Smooth muscle cell (in vitro differentiated cells): ENCODE data around the gene CDH13. TPM values are rescaled to one million over a fixed set of nuclear protein-coding genes. Genes with fewer than 3 reads are reported as not detected.
"Not testable (repeated sequence)": the region's sequence is repeated elsewhere in the genome, so short reads cannot be mapped to it uniquely, and the experiment has no call there.

Source experiments
- DNase-seq: peaks from one replicate; lab custom pipeline; 2025; ENCODE audit not compliant: unreplicated experiment; lab: John Stamatoyannopoulos, UW
- H2AFZ ChIP-seq: fragments of 200-600 bp; sonication (generic); 2 replicates; pipeline ENCODE4 v1.6.0; 2016; ENCODE audit warnings: antibody characterized with exemption, low read depth, mild to moderate bottlenecking
- H3F3A ChIP-seq: fragments of 200-600 bp; sonication (generic); 2 replicates; pipeline ENCODE4 v1.6.0; 2017; ENCODE audit warnings: antibody characterized with exemption, low read depth
- H3K27ac ChIP-seq: fragments of 200-600 bp; sonication (generic); 2 replicates; pipeline ENCODE4 v1.5.1; 2016; ENCODE audit warnings: low read depth, mild to moderate bottlenecking
- H3K27me3 ChIP-seq: fragments of 200-600 bp; sonication (generic); 2 replicates; pipeline ENCODE4 v1.6.1; 2016; ENCODE audit warnings: low read depth, mild to moderate bottlenecking
- H3K36me3 ChIP-seq: fragments of 200-600 bp; sonication (generic); 2 replicates; pipeline ENCODE4 v1.5.1; 2016; ENCODE audit warnings: low read depth
- H3K4me1 ChIP-seq: fragments of 200-600 bp; sonication (generic); 2 replicates; pipeline ENCODE4 v1.5.1; 2016; ENCODE audit warnings: low read depth
- H3K4me2 ChIP-seq: fragments of 200-600 bp; sonication (generic); 2 replicates; pipeline ENCODE4 v1.6.0; 2016; ENCODE audit warnings: mild to moderate bottlenecking
- H3K4me3 ChIP-seq: fragments of 200-600 bp; sonication (generic); 2 replicates; pipeline ENCODE4 v1.5.1; 2016; ENCODE audit warnings: mild to moderate bottlenecking
- H3K79me2 ChIP-seq: fragments of 200-600 bp; sonication (generic); 2 replicates; pipeline ENCODE4 v1.6.0; 2016; ENCODE audit warnings: low read depth, mild to moderate bottlenecking
- H3K9ac ChIP-seq: fragments of 200-600 bp; sonication (generic); 2 replicates; pipeline ENCODE4 v1.6.0; 2016; ENCODE audit warnings: low read depth
- H3K9me3 ChIP-seq: fragments of 200-600 bp; sonication (generic); replicated peaks from 2 replicates; pipeline ENCODE4 v1.5.1; 2016; ENCODE audit warnings: low read depth
- H4K20me1 ChIP-seq: fragments of 200-600 bp; sonication (generic); 2 replicates; pipeline ENCODE4 v1.6.0; 2016; ENCODE audit warnings: low read depth
- WGBS: methylation state at CpG from one replicate; pipeline ENCODE4 v1.1.7; 2016; ENCODE audit warnings: low lambda C conversion rate; 5-methylcytosine and 5-hydroxymethylcytosine counted together
- polyA plus RNA-seq: library from polyadenylated mRNA; unstranded; fragments of >200 nt; fragmentation: Nextera tagmentation; extraction: Ambion mirVana; gene quantifications from 2 replicates; pipeline ENCODE4 v1.2.1, GENCODE V29; 2016
- total RNA-seq: library from RNA; depleted of rRNA; stranded (reverse); fragments of >200 nt; gene quantifications from 2 replicates; pipeline ENCODE4 v1.2.3, GENCODE V29; 2014
- TF ChIP-seq, protein P1 (sequence below): fragments of 200-600 bp; sonication (generic); IDR thresholded peaks from 2 replicates; pipeline ENCODE4 v1.5.1; 2017; ENCODE audit warnings: borderline replicate concordance, mild to moderate bottlenecking, antibody characterized with exemption; ENCODE audit not compliant: insufficient read depth, poor library complexity, severe bottlenecking

The CDH13 gene
- total and polyA plus RNA-seq, 2 experiments from 2014 or later, result 12.1 to 32.2 TPM

- no peak overlapping the region for H3K9ac ChIP-seq
- 66% methylated on average over 10 of the region's 10 CpGs for WGBS
- DNase-seq, result no peak
- H3K79me2 ChIP-seq, result no peaks in the 10 kb centered on the region
- no peaks in the 10 kb centered on the region for H3K27me3 ChIP-seq
- no peak overlapping the region for H2AFZ ChIP-seq
- no peak overlapping the region for H3K27ac ChIP-seq
- H4K20me1 ChIP-seq, result no peaks in the 10 kb centered on the region
- H3K9me3 ChIP-seq, result no peaks in the 10 kb centered on the region
- TF ChIP-seq, protein P1, sequence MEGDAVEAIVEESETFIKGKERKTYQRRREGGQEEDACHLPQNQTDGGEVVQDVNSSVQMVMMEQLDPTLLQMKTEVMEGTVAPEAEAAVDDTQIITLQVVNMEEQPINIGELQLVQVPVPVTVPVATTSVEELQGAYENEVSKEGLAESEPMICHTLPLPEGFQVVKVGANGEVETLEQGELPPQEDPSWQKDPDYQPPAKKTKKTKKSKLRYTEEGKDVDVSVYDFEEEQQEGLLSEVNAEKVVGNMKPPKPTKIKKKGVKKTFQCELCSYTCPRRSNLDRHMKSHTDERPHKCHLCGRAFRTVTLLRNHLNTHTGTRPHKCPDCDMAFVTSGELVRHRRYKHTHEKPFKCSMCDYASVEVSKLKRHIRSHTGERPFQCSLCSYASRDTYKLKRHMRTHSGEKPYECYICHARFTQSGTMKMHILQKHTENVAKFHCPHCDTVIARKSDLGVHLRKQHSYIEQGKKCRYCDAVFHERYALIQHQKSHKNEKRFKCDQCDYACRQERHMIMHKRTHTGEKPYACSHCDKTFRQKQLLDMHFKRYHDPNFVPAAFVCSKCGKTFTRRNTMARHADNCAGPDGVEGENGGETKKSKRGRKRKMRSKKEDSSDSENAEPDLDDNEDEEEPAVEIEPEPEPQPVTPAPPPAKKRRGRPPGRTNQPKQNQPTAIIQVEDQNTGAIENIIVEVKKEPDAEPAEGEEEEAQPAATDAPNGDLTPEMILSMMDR, result no peak
- no peaks in the 10 kb centered on the region for H3F3A ChIP-seq
- no peaks in the 10 kb centered on the region for H3K36me3 ChIP-seq
- no peaks in the 10 kb centered on the region for H3K4me1 ChIP-seq
- no peak overlapping the region for H3K4me2 ChIP-seq
- no peak overlapping the region for H3K4me3 ChIP-seq
Measured at GRCh38 chr16:82924075-82924854, 297.5 kb downstream of the CDH13 start.

GRCh38 chr16:82926500-82926899 lies 299.7 kb downstream of the CDH13 start:
- H3K4me2 ChIP-seq, result no peak overlapping the region
- no peak overlapping the region for H3K9ac ChIP-seq
- no peaks in the 10 kb centered on the region for H4K20me1 ChIP-seq
- H2AFZ ChIP-seq, result no peak overlapping the region
- H3K36me3 ChIP-seq, result no peaks in the 10 kb centered on the region
- H3K27me3 ChIP-seq, result no peaks in the 10 kb centered on the region
- TF ChIP-seq, protein P1, result no peak
- no peak overlapping the region for H3K4me3 ChIP-seq
- 86% methylated on average over 2 of the region's 2 CpGs for WGBS
- no peaks in the 10 kb centered on the region for H3K4me1 ChIP-seq
- no peaks in the 10 kb centered on the region for H3K79me2 ChIP-seq
- no peak for DNase-seq
- H3K27ac ChIP-seq, result no peak overlapping the region
- no peaks in the 10 kb centered on the region for H3K9me3 ChIP-seq
- H3F3A ChIP-seq, result no peaks in the 10 kb centered on the region

DNA sequence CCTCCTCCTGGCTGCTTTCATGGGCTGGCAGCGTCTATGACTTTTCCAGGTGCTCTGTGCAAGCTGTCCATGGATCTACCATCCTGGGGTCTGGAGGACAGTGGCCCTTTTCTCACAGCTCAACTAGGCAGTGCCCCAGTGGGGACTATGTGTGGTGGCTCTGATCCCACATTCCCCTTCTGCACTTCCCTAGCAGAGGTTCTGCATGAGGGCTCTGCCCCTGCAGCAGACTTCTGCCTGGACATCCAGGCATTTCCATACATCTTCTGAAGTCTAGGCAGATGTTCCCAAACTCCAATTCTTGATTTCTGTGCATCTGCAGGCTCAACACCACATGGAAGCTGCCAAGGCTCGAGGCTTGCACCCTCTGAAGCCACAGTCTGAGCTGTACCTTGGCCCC lies 307.2 kb downstream of the CDH13 start:
- H3K27ac ChIP-seq, H3K9me3 ChIP-seq, H3K9ac ChIP-seq, H3K4me2 ChIP-seq, H4K20me1 ChIP-seq, H3K4me3 ChIP-seq, H3K79me2 ChIP-seq, H3F3A ChIP-seq, H3K27me3 ChIP-seq, DNase-seq, H2AFZ ChIP-seq, H3K36me3 ChIP-seq, H3K4me1 ChIP-seq: not testable (repeated sequence)
- WGBS, result 94% methylated on average over 2 of the region's 2 CpGs

DNA sequence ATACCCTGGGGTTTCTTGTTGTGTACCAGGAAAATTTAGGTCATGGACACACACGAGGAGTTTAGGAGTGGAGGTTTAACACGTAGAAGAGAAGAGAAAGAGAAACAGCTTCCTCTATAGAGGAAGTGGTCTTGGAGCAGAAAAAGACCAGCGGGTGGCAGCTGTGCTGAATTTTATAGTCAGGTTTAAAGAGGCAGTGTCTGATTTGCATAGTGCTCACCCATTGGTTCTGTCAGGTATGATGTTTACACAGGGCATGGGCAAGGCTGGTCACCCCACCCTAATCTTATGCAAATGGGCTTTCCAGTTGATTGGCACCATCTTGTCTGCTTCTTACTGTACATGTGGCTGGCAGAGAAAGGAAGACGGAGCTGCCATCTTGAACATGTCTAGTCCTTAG lies 309.0 kb downstream of the CDH13 start:
- Histone ChIP-seq H4K20me1 (no peaks in the 10 kb centered on the region), H2AFZ (no peak overlapping the region), H3K79me2 (no peaks in the 10 kb centered on the region), H3K9me3 (no peaks in the 10 kb centered on the region), H3K4me3 (no peak overlapping the region), H3K4me2 (no peak overlapping the region), H3K9ac (no peak overlapping the region), H3K27ac (no peak overlapping the region), H3K4me1 (no peaks in the 10 kb centered on the region), H3K36me3 (no peaks in the 10 kb centered on the region), H3F3A (no peaks in the 10 kb centered on the region), H3K27me3 (no peaks in the 10 kb centered on the region)
- TF ChIP-seq, protein P1, result no peak
- WGBS, result 92% methylated on average over 4 of the region's 4 CpGs
- DNase-seq, result no peak
